Fibroblast of the aortic adventitia (primary cell): ENCODE results near the gene GPR17. TPM values are rescaled to one million over a fixed set of nuclear protein-coding genes. Genes with fewer than 3 reads are reported as not detected.

Experiments
- DNase-seq: peaks from one replicate; pipeline ENCODE4 v3.0.0-alpha.2; 2010; ENCODE audit warnings: low read depth
- H3K4me3 ChIP-seq: 2 replicates; pipeline ENCODE4 v1.5.1; 2011; ENCODE audit warnings: low read depth, mild to moderate bottlenecking, control low read depth, low read length, moderate library complexity
- total RNA-seq: library from RNA; depleted of rRNA; stranded (reverse); fragments of >200 nt; gene quantifications from 2 replicates; pipeline ENCODE4 v1.2.3, GENCODE V29; 2012; ENCODE audit warnings: low replicate concordance
- TF ChIP-seq, protein P1 (sequence below): IDR thresholded peaks from 2 replicates; pipeline ENCODE4 v1.5.1; 2011; ENCODE audit warnings: mild to moderate bottlenecking, low read length, control low read depth, inconsistent platforms; ENCODE audit not compliant: insufficient read depth

The GPR17 gene
- total RNA-seq, 1 donor, result not detected

DNA sequence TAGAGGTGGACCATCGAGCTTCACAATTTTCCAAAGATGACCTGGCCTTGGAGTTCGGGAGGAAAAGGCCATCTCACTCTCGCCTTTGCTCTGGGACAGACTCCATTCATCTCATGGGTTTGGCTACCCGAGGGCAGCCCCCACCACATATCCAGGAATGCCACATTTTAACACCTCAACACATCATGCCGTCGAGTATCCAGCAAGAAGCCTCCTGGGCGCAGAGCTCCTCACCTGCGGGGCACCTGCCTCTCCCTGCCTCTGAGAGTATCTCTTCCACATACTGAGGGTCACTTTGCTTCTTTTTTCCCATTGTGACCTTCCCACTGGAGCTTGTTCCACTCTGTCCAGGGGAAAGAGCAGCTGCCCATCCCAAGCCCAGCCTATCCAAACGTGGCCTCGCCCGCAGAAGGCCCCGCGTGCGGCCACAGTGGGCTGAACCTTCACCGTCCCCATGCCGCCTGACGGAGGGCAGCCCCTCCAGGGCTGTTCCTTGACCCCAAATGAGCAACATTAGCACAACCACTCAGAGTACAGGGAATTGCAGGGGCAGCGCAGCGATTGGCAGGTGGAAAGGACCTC is 34.8 kb downstream of the GPR17 start:
- TF ChIP-seq, protein P1, sequence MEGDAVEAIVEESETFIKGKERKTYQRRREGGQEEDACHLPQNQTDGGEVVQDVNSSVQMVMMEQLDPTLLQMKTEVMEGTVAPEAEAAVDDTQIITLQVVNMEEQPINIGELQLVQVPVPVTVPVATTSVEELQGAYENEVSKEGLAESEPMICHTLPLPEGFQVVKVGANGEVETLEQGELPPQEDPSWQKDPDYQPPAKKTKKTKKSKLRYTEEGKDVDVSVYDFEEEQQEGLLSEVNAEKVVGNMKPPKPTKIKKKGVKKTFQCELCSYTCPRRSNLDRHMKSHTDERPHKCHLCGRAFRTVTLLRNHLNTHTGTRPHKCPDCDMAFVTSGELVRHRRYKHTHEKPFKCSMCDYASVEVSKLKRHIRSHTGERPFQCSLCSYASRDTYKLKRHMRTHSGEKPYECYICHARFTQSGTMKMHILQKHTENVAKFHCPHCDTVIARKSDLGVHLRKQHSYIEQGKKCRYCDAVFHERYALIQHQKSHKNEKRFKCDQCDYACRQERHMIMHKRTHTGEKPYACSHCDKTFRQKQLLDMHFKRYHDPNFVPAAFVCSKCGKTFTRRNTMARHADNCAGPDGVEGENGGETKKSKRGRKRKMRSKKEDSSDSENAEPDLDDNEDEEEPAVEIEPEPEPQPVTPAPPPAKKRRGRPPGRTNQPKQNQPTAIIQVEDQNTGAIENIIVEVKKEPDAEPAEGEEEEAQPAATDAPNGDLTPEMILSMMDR, result no peak
- H3K4me3 ChIP-seq, result no peak overlapping the region
- no peak for DNase-seq

DNA sequence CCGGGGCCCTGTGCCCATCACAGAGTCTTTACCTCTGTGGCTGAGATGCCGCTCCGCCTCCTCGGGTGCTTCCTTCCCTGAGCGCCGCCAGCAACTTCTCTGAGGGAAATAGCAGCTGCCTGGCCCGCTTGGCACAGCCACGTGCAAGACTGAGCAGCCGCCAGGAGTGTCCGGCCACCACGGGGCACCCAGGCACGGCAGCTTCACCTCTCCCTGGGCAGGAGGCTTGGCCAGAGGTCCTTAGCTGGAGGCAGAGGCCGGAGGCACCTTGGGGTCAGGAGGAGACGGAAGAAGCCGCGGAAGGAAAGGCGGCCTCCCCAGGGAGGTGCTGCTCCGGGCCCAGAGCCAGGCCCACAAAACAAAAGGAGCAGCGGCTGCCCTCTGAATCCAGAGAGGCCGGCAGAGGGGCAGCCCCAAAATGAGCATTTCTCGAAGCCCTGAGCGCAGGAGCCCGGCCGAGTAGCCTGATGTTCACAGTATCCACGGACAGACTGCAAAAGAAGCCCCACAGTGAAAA is 35.4 kb downstream of the GPR17 start:
- TF ChIP-seq, protein P1, result peak; percentile 2
- DNase-seq, result peak; percentile 35
- H3K4me3 ChIP-seq, result peak overlapping the region; percentile 28

DNA sequence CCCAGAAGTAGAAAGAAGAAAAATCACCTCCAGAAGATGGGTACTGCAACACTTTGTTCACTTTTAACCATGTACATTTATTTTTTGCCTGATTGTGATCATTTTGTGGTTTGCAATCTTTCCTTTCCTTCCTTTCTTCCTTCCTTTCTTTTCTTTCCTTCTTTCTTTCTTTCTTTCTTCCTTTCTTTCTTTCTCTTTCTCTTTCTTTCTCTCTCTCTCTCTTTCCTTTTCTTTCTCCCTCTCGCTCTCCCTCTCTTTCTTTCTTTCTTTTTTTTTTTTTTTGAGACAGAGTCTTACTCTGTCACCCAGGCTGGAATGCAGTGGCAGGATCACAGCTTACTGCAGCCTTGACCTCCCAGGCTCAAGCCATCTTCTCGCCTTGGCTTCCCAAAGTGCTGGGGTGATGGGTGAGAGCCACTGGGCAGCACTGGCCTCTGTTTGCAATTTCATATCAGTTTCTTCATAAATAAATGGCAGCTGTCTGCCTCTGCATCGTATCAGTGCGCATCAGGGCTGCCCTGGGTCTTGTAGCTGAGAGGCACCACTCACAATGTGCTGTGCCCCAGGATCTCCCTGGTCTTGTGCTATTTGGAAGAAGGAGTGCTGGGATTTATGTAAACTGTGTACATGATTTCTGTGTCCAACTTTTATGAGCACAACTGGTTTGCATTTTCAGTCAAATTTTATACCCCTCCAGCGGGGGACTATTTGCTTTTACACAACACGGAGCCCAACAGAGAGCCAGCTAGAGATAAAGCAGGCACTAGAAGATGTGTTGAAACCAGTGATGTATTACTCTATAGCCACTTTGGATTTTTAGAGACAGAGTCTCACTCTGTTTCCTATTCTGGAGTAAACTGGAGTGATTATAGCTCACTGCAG is 36.3 kb downstream of the GPR17 start:
- DNase-seq, result no peak
- TF ChIP-seq, protein P1, result no peak
- no peak overlapping the region for H3K4me3 ChIP-seq

DNA sequence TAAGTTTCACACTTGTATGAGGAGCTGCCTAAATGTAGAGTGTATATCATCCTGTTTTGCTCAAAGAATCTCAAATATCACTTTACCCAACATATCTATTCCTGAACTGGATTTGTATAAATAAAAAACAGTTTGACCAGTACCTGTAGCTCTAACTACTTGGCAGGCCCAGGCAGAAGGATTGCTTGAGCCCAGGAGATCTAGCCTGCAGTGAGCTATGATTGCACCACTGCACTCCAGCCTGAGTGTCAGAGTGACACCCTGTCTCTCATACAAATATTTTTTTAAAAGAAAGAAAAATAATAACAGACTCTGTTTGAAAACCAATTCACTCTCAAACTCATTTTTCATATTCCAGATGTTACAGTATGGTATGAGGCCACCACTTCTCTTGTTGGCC is 37.1 kb downstream of the GPR17 start:
- no peak overlapping the region for H3K4me3 ChIP-seq
- TF ChIP-seq, protein P1, result no peak
- no peak for DNase-seq

DNA sequence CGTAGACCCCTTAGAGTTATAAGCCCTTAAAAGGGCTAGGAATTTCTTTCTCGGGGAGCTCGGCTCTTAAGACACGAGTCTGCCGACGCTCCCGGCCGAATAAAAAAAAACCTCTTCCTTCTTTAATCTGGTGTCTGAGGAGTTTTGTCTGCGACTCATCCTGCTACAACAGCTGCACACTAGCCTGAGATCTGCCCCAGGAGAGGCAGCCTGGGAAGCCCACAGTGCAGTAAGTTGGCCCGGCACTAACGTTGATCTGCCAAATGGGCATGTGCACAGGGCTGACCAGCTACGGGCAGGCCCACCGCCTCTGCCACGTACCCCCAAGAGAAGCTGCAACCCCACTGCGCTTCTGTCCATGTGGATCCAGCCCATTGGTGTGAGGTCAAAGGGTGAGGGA is 37.8 kb downstream of the GPR17 start:
- peak; percentile 56 for DNase-seq
- TF ChIP-seq, protein P1, result no peak
- no peak overlapping the region for H3K4me3 ChIP-seq

DNA sequence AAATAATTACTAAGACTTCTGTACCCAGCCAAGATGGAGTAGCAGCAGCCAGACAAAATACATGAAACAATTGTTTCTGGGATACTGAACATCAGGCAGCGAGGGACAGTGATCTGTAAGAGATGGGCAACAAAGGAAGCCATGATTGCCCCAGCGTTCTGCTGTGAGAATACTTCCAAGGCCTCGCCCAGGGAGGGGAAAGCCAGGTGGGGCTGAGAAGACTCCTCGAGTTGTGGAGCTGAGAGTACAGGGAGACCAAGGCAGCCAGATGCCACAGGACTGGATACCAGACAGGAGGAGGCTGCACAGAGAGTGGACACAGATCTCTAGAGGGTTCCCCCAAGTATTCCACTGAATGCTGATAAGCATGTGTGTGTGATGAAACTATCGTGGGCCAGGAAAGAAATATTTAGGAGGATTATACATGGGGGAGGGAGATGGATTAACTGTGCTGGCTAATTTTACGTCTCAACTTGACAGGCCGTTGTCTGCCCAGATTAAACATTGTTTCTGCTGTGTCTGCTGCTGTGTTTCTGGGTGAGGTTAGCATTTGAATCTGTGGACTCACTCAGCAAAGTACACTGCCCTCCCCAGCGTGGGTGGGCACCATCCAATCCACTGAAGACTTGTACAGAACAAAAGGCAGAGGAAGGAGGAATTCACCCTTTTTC is 39.6 kb downstream of the GPR17 start:
- no peak overlapping the region for H3K4me3 ChIP-seq
- TF ChIP-seq, protein P1, result no peak
- no peak for DNase-seq
